ENCODE data around the gene GPHA2.
"Not testable (repeated sequence)": the region's sequence is repeated elsewhere in the genome, so short reads cannot be mapped to it uniquely, and the experiment has no call there.

DNA sequence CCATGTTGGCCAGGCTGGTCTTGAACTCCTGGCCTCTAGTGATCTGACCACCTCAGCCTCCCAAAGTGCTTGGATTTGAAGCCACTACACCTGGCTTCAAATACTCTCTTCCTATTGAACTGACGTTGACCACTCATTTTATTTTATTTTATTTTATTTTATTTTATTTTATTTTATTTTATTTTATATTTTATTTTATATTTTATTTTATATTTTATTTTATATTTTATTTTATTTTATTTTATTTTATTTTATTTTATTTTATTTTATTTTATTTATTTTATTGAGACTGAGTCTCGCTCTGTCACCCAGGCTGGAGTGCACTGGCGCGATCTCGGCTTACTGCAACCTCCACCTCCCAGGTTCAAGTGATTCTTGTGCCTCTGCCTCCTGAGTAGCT, 47.6 kb upstream of the GPHA2 start:
- TF ChIP-seq, protein P1, sequence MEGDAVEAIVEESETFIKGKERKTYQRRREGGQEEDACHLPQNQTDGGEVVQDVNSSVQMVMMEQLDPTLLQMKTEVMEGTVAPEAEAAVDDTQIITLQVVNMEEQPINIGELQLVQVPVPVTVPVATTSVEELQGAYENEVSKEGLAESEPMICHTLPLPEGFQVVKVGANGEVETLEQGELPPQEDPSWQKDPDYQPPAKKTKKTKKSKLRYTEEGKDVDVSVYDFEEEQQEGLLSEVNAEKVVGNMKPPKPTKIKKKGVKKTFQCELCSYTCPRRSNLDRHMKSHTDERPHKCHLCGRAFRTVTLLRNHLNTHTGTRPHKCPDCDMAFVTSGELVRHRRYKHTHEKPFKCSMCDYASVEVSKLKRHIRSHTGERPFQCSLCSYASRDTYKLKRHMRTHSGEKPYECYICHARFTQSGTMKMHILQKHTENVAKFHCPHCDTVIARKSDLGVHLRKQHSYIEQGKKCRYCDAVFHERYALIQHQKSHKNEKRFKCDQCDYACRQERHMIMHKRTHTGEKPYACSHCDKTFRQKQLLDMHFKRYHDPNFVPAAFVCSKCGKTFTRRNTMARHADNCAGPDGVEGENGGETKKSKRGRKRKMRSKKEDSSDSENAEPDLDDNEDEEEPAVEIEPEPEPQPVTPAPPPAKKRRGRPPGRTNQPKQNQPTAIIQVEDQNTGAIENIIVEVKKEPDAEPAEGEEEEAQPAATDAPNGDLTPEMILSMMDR (IDR thresholded peaks at IDR 0.05; ENCODE audit: low read depth, low read length, poor library complexity, severe bottlenecking) = not testable (repeated sequence)
- not testable (repeated sequence) for TF ChIP-seq EZH2phosphoT487 (IDR thresholded peaks at IDR 0.05; ENCODE audit: borderline replicate concordance, low read length)
